H9 (cell line): ENCODE results near the gene TLE6. TPM values are rescaled to one million over a fixed set of nuclear protein-coding genes. Genes with fewer than 3 reads are reported as not detected.
A peak's percentile ranks its signal among the peaks of the same experiment; 100 is the strongest.

Experiments
- DNase-seq: peaks from one replicate; pipeline ENCODE4 v3.0.0-alpha.2; 2017
- H2AFZ ChIP-seq: one replicate; pipeline ENCODE4 v1.6.1; 2013; ENCODE audit warnings: mild to moderate bottlenecking, low read length, control low read depth, moderate library complexity
- H2AK5ac ChIP-seq: 2 replicates; pipeline ENCODE4 v1.6.1; 2013; ENCODE audit warnings: low read length, control low read depth, mixed read lengths; ENCODE audit not compliant: insufficient read length
- H2BK120ac ChIP-seq: one replicate; pipeline ENCODE4 v1.6.1; 2013; ENCODE audit warnings: low read depth, mild to moderate bottlenecking, low read length, control low read depth, inconsistent platforms; ENCODE audit not compliant: poor library complexity, severe bottlenecking
- H2BK12ac ChIP-seq: 2 replicates; pipeline ENCODE4 v1.6.1; 2013; ENCODE audit warnings: low read length, control low read depth, mixed read lengths, low read depth; ENCODE audit not compliant: insufficient read length
- H2BK15ac ChIP-seq: 2 replicates; pipeline ENCODE4 v1.6.1; 2013; ENCODE audit warnings: low read depth, low read length, control low read depth
- H2BK20ac ChIP-seq: one replicate; pipeline ENCODE4 v1.6.1; 2013; ENCODE audit warnings: low read depth, mild to moderate bottlenecking, low read length, control low read depth, inconsistent platforms; ENCODE audit not compliant: poor library complexity, severe bottlenecking
- H2BK5ac ChIP-seq: 2 replicates; pipeline ENCODE4 v1.6.1; 2013; ENCODE audit warnings: low read length, control low read depth, mixed read lengths; ENCODE audit not compliant: insufficient read length
- H3K14ac ChIP-seq: 2 replicates; pipeline ENCODE4 v1.6.1; 2013; ENCODE audit warnings: low read length, control low read depth; ENCODE audit not compliant: insufficient read depth
- H3K18ac ChIP-seq: 2 replicates; pipeline ENCODE4 v1.6.1; 2013; ENCODE audit warnings: low read depth, mild to moderate bottlenecking, mixed read lengths, low read length, control low read depth; ENCODE audit not compliant: insufficient read length
- H3K23ac ChIP-seq: 2 replicates; pipeline ENCODE4 v1.6.1; 2013; ENCODE audit warnings: low read length, control low read depth, mixed read lengths, low read depth; ENCODE audit not compliant: insufficient read length
- H3K23me2 ChIP-seq: 2 replicates; pipeline ENCODE4 v1.6.1; 2013; ENCODE audit warnings: low read depth, mild to moderate bottlenecking, mixed read lengths, low read length, control low read depth; ENCODE audit not compliant: insufficient read length, poor library complexity, severe bottlenecking
- H3K27ac ChIP-seq: 2 replicates; pipeline ENCODE4 v1.5.1; 2013; ENCODE audit warnings: low read length, control low read depth, mixed read lengths, low read depth; ENCODE audit not compliant: insufficient read length
- H3K27me3 ChIP-seq: 2 replicates; pipeline ENCODE4 v1.6.1; 2013; ENCODE audit warnings: low read length, control low read depth, inconsistent platforms; ENCODE audit not compliant: insufficient read depth
- H3K4ac ChIP-seq: 2 replicates; pipeline ENCODE4 v1.6.1; 2013; ENCODE audit warnings: low read depth, mild to moderate bottlenecking, control low read depth, inconsistent platforms, low read length, moderate library complexity
- H3K4me1 ChIP-seq: 2 replicates; pipeline ENCODE4 v1.6.1; 2013; ENCODE audit warnings: low read length, control low read depth, inconsistent platforms; ENCODE audit not compliant: insufficient read depth
- H3K4me2 ChIP-seq: 2 replicates; pipeline ENCODE4 v1.6.1; 2013; ENCODE audit warnings: low read length, control low read depth, mixed read lengths; ENCODE audit not compliant: insufficient read length, insufficient read depth
- H3K56ac ChIP-seq: 2 replicates; pipeline ENCODE4 v1.6.1; 2013; ENCODE audit warnings: low read depth, mild to moderate bottlenecking, mixed read lengths, low read length, control low read depth; ENCODE audit not compliant: insufficient read length
- H3K79me1 ChIP-seq: 2 replicates; pipeline ENCODE4 v1.6.1; 2013; ENCODE audit warnings: low read depth, mild to moderate bottlenecking, moderate library complexity, low read length, control low read depth, inconsistent platforms; ENCODE audit not compliant: insufficient read depth, poor library complexity, severe bottlenecking
- H3K79me2 ChIP-seq: 2 replicates; pipeline ENCODE4 v1.6.1; 2013; ENCODE audit warnings: low read length, control low read depth, inconsistent platforms; ENCODE audit not compliant: insufficient read depth
- H3K9ac ChIP-seq: 2 replicates; pipeline ENCODE4 v1.6.1; 2013; ENCODE audit warnings: low read length, control low read depth, mixed read lengths; ENCODE audit not compliant: insufficient read length; ENCODE audit errors: extremely low read depth
- H3K9me3 ChIP-seq: one replicate; pipeline ENCODE4 v1.6.1; 2013; ENCODE audit warnings: low read depth, low read length, inconsistent platforms; ENCODE audit not compliant: control insufficient read depth
- H3T11ph ChIP-seq: one replicate; pipeline ENCODE4 v1.6.1; 2013; ENCODE audit warnings: mild to moderate bottlenecking, low read length, control low read depth, inconsistent platforms
- H4K20me1 ChIP-seq: one replicate; pipeline ENCODE4 v1.6.1; 2013; ENCODE audit not compliant: control insufficient read depth, insufficient read length, insufficient read depth
- H4K5ac ChIP-seq: 2 replicates; pipeline ENCODE4 v1.6.1; 2013; ENCODE audit warnings: low read depth, mild to moderate bottlenecking, mixed read lengths, low read length, control low read depth; ENCODE audit not compliant: insufficient read length
- H4K8ac ChIP-seq: replicated peaks from 2 replicates; pipeline ENCODE4 v1.6.1; 2013; ENCODE audit warnings: low read length, control low read depth, mixed read lengths, low read depth; ENCODE audit not compliant: insufficient read length
- H4K91ac ChIP-seq: 2 replicates; pipeline ENCODE4 v1.6.1; 2013; ENCODE audit warnings: low read depth, mild to moderate bottlenecking, moderate library complexity, mixed read lengths, low read length, control low read depth; ENCODE audit not compliant: insufficient read length
- H3K27ac Mint-ChIP-seq, 3 experiments: 2 replicates in 2 of 3; 3 replicates in 1 of 3; pipeline ENCODE4 v1.8.0; 2020 to 2021; ENCODE audit warnings: mixed read lengths in 3 of 3, mild to moderate bottlenecking in 1 of 3, moderate library complexity in 1 of 3
- H3K27me3 Mint-ChIP-seq: 2 replicates; pipeline ENCODE4 v1.8.0; 2021; ENCODE audit warnings: low read depth, mild to moderate bottlenecking, moderate library complexity, mixed read lengths
- H3K36me3 Mint-ChIP-seq, 3 experiments: 2 replicates in 2 of 3; 3 replicates in 1 of 3; pipeline ENCODE4 v1.8.0; 2020 to 2021; ENCODE audit warnings: low read depth in 3 of 3, mixed read lengths in 3 of 3; ENCODE audit not compliant: insufficient read depth in 1 of 3
- H3K4me1 Mint-ChIP-seq, 2 experiments: 2 replicates each; pipeline ENCODE4 v1.8.0; 2020; ENCODE audit warnings: mixed read lengths in 2 of 2
- H3K4me3 Mint-ChIP-seq, 2 experiments: 2 replicates in 1 of 2; 3 replicates in 1 of 2; pipeline ENCODE4 v1.8.0; 2020 to 2021; ENCODE audit warnings: mild to moderate bottlenecking in 2 of 2, mixed read lengths in 2 of 2, moderate library complexity in 1 of 2
- H3K9me3 Mint-ChIP-seq, 2 experiments: 2 replicates in 1 of 2; 3 replicates in 1 of 2; pipeline ENCODE4 v1.8.0; 2020; ENCODE audit warnings: mild to moderate bottlenecking in 2 of 2, mixed read lengths in 2 of 2, moderate library complexity in 1 of 2
- CTCF ChIP-seq: fragments of 200-600 bp; sonication (generic); conservative IDR thresholded peaks from 3 replicates; pipeline ENCODE4 v1.8.0; 2021; ENCODE audit warnings: antibody characterized with exemption, mild to moderate bottlenecking
- whole genome bisulfite sequencing: extraction: QIAGEN DNeasy Blood & Tissue Kit; methylation state at CpG from one replicate; pipeline ENCODE4 v1.1.7; 2013; ENCODE audit warnings: missing lambda C conversion rate, low lambda C conversion rate, mixed read lengths; ENCODE audit not compliant: insufficient read length; ENCODE audit errors: extremely low coverage; 5-methylcytosine and 5-hydroxymethylcytosine counted together
- total RNA-seq: library from RNA; stranded (reverse); gene quantifications from 2 replicates; pipeline ENCODE4 v1.2.1, GENCODE V29; 2021

The TLE6 gene
- total RNA-seq, 1 experiment from 2014 or later, result 1.7 TPM

- Histone ChIP-seq H3K14ac (no peak overlapping the region), H3K9ac (no peak overlapping the region), H2AFZ (no peak overlapping the region), H3K4me1 (peaks cover 3% of the 10 kb centered on the region; the same call in 1 of the 2 replicates), H2AK5ac (no peak overlapping the region), H3K18ac (no peak overlapping the region), H3K4ac (no peak overlapping the region), H2BK15ac (no peak overlapping the region), H4K8ac (no peak overlapping the region), H3T11ph (no peak overlapping the region), H3K9me3 (no peaks in the 10 kb centered on the region), H3K4me2 (peak overlapping the region; percentile 53), H3K27me3 (peaks cover 2% of the 10 kb centered on the region; the same call in 1 of the 2 replicates), H4K20me1 (no peaks in the 10 kb centered on the region), H3K27ac (no peak overlapping the region), H3K23ac (no peak overlapping the region), H4K5ac (no peak overlapping the region), H3K23me2 (peaks cover 14% of the 10 kb centered on the region), H3K79me2 (no peaks in the 10 kb centered on the region), H3K56ac (no peak overlapping the region), H2BK120ac (no peak overlapping the region), H3K79me1 (no peaks in the 10 kb centered on the region), H2BK12ac (no peak overlapping the region), H2BK20ac (no peak overlapping the region), H4K91ac (no peak overlapping the region), H2BK5ac (no peak overlapping the region)
- H3K9me3 Mint-ChIP-seq, result no peaks in the 10 kb centered on the region
- peaks cover 75% of the 10 kb centered on the region for H3K27me3 Mint-ChIP-seq
- TF ChIP-seq CTCF, result no peak
- DNase-seq, result no peak
- no peak overlapping the region for H3K27ac Mint-ChIP-seq
- no CpG with 5 or more reads among the region's 5 CpGs for WGBS
- peak overlapping the region; percentile 22 to 62; a peak in 3 of 5 replicates for H3K4me3 Mint-ChIP-seq
- peaks cover 19 to 29% of the 10 kb centered on the region in 2 experiments for H3K4me1 Mint-ChIP-seq
- peaks cover 0 to 2% (median 1%) of the 10 kb centered on the region in 3 experiments; a peak in 3 of 7 replicates for H3K36me3 Mint-ChIP-seq
Measured at GRCh38 chr19:3024509-3024869, 47.1 kb downstream of the TLE6 start.
